ENCODE data around the gene AP3B1. TPM values are rescaled to one million over a fixed set of nuclear protein-coding genes. Genes with fewer than 3 reads are reported as not detected.

Gene AP3B1
- total and polyA plus RNA-seq, 2 donors (not counting 3 experiments of a cell fraction or from before 2014, with no cell fraction given), result 31.6 to 46.7 TPM

DNA sequence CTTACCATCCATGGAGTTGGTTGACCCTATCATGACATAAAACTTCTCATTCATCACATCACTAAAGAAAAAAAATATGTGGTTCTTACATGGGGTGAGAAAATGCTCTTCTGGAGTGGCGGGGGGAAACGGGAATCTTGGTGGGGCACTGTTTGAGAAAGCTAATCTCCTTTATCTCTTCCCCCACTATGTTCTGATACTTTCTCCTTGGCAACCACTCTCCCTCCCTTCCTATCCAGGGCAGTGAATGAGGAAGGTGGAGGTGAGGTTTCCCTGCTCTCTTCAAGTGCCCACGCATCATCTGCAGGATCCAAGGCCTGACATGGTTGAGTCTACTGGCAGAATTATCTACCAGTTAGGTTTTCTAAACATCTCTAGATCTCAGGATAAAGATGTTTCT lies 297.6 kb downstream of the AP3B1 start:
- no peaks in the 10 kb centered on the region for H3K9me1 ChIP-seq (replicated peaks; ENCODE audit: control insufficient read depth, extremely low read depth, insufficient read depth, low read length)

More for the DNA sequence above, 297.6 kb downstream of the AP3B1 start:
- no peak overlapping the region for H2AFZ ChIP-seq (ENCODE audit: low read depth, low read length)
- no peaks in the 10 kb centered on the region for H3K79me2 ChIP-seq (ENCODE audit: control insufficient read depth, insufficient read depth, low read length)
- no TSS peak for BruUV-seq (replicated peaks)
- H3K36me3 ChIP-seq (ENCODE audit: control insufficient read depth in 2 of 2, extremely low read depth in 1 of 2, insufficient read depth in 2 of 2, low read length in 2 of 2), result no peaks in the 10 kb centered on the region
- no peak for FAIRE-seq
- DNase-seq (ENCODE audit: low read depth, low spot score), result no peak
- no peaks in the 10 kb centered on the region for H3K27me3 ChIP-seq (ENCODE audit: control insufficient read depth in 2 of 2, insufficient read depth in 2 of 2, low read length in 2 of 2)
- no peak overlapping the region for H3K4me2 ChIP-seq (ENCODE audit: insufficient read depth, low read length)
- TF ChIP-seq GATA2 (IDR thresholded peaks at IDR 0.05; ENCODE audit: insufficient read depth, insufficient read length, low read depth, low read length) (no peak), EZH2 (IDR thresholded peaks at IDR 0.05; ENCODE audit: borderline replicate concordance, low read depth, low read length, severe bottlenecking) (no peak), FOS (IDR thresholded peaks at IDR 0.05; ENCODE audit: borderline replicate concordance, insufficient read depth, low read length) (no peak), JUN (IDR thresholded peaks at IDR 0.05; ENCODE audit: borderline replicate concordance, insufficient read depth, insufficient read length, low read depth) (no peak), POLR2A (IDR thresholded peaks at IDR 0.05; ENCODE audit: low read depth, low read length) (no peak), POLR2AphosphoS5 (IDR thresholded peaks at IDR 0.05; ENCODE audit: insufficient read depth, low read depth, low read length) (no peak), CTCF (IDR thresholded peaks at IDR 0.05; ENCODE audit: extremely low read depth in 1 of 2, insufficient read depth in 1 of 2, low read depth in 1 of 2, low read length in 2 of 2) (no peak), MYC (IDR thresholded peaks at IDR 0.05; ENCODE audit: low read depth, low read length) (no peak)
- TF ChIP-seq, protein P1, sequence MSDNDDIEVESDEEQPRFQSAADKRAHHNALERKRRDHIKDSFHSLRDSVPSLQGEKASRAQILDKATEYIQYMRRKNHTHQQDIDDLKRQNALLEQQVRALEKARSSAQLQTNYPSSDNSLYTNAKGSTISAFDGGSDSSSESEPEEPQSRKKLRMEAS (IDR thresholded peaks at IDR 0.05; ENCODE audit: insufficient read depth, insufficient read length), result no peak
- H3K4me1 ChIP-seq (ENCODE audit: control insufficient read depth, extremely low read depth, insufficient read depth, low read length), result no peaks in the 10 kb centered on the region
- no peaks in the 10 kb centered on the region for H3K9me3 ChIP-seq (replicated peaks; ENCODE audit: control insufficient read depth, insufficient read depth, low read length)
- no peaks in the 10 kb centered on the region for H4K20me1 ChIP-seq (replicated peaks; ENCODE audit: control insufficient read depth, extremely low read depth, insufficient read depth, low read length)
- dilution Hi-C loops (cut with MboI; ENCODE audit: extremely low pct_ligation_motif_present, low sequenced_read_pairs) (no loop called here), intact Hi-C loops (cut with micrococcal nuclease) (no loop called here)
- POLR2A ChIA-PET, result no interaction called here
- CTCF ChIA-PET, result no interaction called here
- no peak overlapping the region for H3K9ac ChIP-seq (replicated peaks; ENCODE audit: extremely low read depth, insufficient read depth, low read length)
- H3K4me3 ChIP-seq (replicated peaks in 1 of 3; ENCODE audit: insufficient read depth in 1 of 3, low read depth in 1 of 3, low read length in 3 of 3), result no peak overlapping the region
- H3K27ac ChIP-seq (ENCODE audit: insufficient read depth, low read depth, low read length), result no peak overlapping the region

All from endothelial cell of umbilical vein (primary cell).